T-helper 1 cell (primary cell): ENCODE data around the gene TMEM132C.

Source experiments
- DNase-seq, 5 donors: peaks; one replicate each; pipeline ENCODE4 v3.0.0-alpha.2; 2012 to 2020

Gene TMEM132C

DNA sequence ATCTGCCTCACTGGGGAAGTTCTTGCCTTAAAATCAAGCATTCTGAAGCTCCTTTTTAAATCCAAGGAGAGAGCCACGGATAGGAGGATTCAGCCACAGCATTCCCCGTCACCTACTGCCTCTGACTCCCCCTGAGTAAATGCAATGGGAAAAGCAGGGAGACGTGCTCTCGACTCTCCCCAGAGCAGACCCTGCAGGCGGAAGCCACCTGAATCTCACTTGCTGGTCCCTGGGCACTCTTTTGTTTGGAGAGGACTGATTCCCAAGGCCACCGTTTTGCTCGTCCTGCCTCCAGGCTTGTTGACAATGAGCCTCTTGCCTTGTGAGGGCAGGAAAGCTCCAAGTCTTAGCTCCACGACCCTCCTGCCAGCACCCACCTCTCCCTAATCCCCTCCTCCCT lies 352.3 kb downstream of the TMEM132C start:
- DNase-seq: no peak

DNA sequence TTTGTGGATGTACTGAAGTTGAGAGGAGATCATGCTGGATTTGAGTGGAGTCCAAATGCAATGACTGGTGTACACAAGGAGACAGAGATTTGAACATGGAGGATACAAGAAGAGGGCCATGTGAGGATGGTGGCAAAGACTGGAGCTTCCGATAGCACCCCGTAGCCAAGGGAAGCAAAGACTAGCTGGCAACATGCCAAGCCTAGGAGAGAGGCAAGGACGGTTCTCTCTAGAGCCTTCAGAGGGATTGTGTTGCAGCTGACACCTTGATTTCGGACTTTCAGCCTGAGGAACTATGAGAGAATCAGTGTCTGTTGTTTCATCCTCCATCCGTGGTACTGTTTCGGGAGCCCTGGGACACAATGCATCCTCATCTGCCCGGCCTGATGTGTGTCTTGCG lies 354.3 kb downstream of the TMEM132C start:
- DNase-seq: no peak

DNA sequence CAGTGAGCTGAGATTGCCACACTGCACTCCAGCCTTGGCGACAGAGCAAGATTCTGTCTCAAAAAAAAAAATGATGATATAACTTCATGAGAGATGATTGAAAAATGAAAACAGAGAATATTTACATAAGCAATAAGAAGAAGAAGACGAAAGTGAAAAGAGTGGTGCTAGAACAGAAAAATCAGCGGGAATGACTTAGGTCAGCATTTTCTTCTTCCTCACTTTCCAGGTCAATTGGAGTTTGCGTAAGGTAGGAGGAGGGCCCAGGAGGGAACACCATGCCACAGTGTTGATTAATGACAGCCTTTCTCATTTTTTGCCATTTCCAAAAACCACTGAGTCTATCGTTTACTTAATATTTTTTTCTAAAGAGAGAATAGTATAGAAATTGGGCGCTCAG lies 356.8 kb downstream of the TMEM132C start:
- no peak for DNase-seq

DNA sequence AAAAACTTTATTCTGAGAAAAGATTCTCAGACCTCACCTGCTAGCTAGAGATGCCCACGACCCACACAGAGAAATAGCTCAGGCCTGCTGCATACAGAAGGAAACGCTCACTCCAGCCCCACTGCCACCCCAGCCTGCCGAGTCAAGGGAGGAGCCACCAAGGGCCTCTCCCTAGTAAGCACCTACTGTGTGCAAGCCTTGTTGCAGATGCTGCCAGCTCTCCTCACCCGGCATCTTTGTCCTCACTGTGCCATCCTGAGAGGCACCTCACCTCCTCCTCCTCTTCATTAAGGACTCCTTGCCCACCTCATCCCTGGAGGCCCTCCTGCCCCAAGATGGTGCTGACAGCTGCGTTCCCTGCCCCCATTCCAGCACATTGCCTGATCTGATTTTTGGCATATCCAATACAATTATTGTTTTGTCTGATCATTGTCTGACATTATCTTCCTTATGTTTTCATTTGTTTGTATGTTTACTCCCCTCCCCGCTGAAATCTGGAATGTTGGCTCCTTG lies 359.9 kb downstream of the TMEM132C start:
- DNase-seq: no peak

DNA sequence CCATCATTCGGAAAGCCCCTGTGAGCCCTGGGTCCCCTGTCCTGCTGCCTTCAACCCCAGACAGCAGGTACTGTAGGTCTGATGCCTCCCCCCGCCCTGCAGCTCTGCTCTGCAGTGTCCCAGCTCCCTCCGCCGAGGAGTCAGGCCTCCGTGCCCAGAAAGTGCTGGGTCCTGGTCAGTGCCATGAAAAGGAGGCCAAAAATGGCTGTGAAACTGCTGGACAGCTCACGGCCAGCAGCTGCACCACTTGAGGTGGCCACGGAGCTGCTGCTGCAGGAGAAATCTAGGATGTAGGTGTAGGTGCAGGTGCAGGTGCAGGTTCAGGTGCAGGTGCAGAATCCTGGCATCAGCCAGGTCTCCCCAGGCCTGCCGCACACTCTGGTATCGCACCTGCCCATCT lies 360.7 kb downstream of the TMEM132C start:
- no peak for DNase-seq

DNA sequence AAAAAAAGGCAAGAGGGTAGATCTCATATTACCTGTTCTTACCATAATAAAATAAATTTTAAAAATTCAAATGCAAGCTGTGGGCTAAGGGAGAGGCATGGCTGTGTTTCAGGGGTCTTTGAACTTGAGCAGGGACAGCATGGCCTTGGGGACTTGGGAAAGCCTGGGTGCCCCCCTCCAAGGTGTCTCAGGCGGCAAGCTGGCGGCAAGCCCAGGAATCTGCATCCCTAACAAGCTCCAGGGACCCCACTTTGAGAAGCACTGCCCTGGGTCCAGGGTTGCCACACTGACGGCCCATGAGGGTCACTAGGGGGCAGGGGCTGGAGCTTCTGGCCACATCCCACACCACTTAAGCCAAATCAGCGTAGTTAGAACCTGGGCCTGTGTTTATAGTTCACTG lies 363.0 kb downstream of the TMEM132C start:
- no peak for DNase-seq

DNA sequence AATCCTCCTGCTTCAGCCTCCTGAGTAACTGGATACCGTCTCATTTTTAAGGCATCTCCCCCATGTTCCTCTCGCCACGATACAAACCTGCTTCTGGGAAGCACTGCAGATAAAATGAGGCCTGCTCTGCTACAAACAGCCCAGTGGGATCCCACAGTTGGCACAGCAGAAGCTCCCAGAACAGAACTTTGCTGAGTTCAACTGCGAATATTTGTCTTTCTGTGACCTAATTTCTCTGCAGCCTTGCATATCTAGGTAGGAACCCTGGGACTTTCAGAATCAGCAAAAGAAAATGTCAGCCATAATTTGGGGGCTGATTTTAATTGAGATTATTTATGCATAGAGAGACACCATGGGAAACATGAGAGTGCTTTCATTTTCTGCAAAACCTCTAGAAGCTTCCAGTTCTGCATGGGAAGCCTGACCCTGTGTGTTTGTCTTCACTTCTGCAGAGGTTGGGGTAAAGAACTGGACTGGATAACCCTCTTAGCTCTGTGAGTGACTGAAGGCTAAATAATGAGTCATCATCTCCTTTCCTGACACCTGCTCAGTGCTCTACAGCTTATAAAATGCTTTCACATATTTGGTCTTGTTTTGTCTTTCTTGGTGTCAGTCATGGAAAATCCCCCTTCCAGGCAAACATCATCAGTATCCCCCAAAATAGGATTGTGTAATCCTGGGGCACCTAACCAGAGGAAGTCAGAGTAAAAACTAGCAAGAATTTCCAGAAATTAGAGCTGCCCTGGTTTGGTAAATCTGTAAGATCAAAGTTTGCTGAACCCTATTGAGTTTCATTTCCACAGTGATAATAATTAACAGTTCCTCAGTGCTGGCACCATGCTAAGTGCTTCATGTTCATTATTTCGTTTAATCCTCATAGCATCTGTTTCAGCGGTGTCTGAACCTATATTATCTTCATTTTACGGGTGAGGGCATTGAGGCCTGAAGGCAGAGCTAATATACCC lies 371.0 kb downstream of the TMEM132C start:
- peak in 1 of 5 donors; percentile 16 for DNase-seq

DNA sequence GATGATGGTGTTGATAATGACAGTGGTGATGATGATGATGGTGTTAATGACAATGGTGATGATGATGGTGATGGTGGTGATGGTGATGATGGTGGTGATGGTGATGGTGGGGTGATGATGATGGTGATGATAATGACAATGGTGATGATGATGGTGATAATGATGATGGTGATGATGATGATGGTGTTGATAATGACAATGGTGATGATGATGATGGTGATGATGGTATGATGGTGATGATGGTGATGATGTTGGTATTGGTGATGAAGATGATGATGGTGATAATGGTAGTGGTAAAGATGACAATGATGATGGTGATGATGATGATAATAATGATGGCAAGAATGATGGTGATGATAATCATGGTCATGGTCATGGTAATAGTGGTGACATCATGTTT lies 372.1 kb downstream of the TMEM132C start:
- no peak for DNase-seq

DNA sequence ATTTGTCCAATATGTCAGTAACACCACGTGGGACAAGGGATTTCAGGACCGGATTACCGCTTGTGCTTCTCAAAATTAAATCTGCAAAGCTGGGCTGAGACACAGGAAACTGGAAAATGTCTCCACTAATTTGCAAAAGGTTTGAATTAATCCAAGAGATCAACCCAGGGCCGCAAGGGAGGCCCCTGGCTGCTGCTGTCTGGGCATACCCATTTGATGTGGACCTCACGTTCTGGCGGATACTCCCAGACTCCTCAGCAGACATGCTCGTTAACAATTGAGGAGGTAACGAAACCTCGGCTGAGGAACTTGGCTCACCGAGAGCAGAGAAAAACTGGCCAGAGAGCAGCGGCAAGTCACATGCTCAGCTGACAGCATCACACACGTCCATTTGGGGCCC lies 376.2 kb downstream of the TMEM132C start:
- no peak for DNase-seq

DNA sequence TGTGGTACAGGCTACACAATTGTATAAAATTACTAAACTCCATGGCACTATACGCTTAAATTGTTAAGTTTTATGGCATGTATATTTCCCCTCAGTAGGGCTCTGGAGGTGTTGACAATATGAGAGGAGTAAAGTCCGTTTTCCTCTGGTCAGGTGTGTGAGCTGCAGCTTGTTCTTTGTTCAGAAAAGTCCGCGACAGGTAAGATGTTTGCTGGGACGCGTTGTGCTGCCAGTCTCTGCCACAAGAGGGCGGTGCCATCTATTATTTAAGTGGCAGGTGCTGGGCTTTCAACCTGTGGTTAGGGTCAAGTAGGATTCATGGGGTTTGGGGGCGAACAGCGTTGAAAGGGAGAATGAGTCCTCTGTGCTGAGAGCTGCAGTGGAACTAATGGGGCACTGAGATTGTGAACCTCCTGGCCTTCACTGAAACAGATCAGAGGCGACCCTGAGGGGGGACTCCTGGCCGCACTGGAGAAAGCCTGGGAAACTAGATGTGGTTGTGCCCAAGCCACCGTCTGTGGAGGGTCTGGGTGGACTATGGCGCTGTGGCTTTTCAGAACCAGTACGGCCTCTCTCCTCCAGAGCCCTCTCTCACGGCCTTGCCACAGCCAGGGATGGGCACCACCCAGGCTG lies 377.8 kb downstream of the TMEM132C start:
- DNase-seq: no peak

DNA sequence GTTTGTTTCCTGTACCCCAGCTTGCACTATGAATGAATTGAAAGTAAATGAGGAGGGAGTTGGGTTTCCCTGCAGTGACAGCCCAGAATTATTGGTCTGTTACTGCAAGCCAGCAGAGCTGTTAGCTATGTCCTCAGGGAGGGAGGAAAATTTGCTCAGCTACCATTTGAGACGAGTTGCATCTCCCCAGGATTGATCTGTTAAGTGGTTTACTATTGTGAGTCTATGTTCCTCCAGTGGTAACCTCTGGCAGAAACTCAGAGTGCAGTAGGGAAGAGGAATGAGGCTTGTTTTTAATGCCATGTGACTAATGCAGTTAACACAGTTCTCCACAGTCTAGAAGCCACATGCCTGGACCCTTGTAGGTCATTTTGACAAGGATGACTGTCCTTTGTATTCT lies 382.9 kb downstream of the TMEM132C start:
- no peak for DNase-seq

DNA sequence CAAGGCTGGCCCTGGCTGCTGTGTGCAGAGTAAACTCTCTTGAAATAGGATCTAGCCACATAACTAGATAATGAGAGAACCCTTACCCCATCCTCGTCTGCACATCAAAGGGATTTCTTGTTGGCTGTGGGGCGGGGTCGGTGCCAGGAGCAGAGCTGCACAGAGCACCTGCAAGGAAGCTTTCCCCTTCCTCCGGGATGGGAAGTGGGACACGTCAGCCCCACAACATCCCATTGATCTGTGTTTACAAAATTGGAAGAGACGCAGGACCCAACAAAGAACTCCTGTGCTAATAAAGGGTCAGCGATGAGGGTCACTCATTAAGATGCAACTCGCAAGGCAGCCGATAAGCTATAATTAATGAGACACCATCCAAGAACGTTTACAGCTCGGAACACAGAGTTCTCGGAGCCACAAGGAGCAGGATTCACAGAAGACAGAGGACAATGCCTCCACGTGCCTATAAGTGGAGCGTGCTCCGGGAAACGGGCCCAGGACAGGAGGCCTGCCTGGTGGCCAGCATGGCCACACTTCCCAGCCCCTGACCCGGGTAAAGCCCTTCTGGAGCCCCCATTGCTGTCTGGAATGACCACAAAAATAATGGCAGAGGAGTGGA lies 385.3 kb downstream of the TMEM132C start:
- no peak for DNase-seq

DNA sequence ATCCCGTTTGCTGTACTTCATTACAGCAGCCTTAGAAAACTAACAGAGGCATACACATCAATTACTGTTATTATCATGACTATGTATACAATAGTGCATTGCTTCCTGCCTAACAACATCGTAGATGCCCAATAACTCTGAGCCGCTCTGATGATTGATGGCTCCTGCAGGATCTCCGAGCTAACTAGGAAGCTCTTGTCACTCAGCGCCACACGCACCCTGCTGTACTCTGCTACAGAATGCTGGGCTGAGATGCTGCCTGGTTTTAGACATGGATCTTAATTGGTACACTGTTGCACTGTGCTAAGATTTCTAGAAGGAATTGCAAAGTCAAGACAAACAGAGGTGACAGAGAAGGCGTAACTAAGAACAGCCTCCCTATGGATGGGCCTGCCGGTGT lies 387.5 kb downstream of the TMEM132C start:
- no peak for DNase-seq

DNA sequence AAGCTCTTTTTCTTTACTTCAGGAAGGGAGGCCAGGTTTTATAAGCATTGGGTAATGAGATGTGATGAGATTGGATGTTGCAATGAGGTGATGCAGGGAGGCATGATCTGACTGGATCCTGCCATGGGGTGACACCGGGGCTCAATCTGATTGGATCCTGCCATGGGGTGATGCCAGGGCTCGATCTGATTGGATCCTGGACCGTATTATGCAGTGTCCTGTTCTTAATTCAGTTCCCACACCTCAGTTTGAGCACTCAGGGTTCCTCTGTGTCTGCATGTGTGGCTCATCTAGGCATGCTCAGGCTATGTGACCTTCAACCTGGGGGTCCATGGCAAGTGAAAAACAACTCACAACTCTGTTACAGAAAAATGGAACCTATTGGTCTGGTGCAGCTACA lies 390.4 kb downstream of the TMEM132C start:
- DNase-seq: no peak

DNA sequence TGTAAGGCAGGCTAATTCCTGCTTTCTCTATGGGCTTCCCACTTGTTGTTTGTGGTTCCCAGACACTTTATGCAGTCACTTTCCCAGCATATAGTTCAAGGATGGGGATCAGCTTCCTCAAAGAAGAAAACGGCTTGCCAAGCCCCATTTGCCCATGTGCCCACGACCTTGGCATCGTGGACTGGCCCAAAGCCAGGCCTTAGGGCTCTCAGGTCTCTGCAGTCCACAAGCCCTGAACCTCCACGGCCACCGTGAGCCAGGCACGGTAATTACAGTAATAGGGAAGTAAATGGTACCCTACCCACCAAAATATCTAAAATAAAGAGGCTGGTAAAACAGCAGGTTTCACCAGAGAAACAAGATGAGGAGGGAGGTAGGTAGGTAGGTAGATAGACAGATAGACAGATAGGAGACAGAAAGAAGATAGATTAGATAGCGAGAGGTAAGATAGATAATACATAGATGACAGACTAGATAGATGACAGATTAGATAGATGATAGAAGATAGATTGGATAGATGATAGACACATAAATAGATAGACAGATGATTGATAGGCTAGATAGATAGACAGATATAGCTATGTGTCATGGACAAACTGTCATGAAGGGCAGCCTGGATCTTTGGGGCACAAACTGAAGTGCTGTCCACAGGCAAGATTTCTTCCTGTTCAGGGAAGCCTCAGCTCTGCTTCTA lies 393.7 kb downstream of the TMEM132C start:
- no peak for DNase-seq

DNA sequence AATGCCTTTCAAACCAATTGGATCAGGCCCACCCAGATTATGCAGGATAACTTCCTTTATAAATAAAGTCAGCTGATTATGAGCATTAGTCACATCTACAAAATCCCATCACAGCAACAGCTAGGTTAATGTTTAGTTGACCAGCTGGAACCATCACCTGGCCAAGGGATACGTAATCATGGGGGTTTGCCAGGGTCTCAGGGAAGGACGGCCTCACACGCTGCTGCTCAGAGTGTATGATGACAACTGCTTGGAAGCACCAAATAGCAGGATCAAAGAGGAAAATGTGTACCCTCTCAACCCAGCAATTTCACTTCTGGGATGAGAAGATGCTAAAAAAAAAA lies 394.2 kb downstream of the TMEM132C start:
- no peak for DNase-seq

DNA sequence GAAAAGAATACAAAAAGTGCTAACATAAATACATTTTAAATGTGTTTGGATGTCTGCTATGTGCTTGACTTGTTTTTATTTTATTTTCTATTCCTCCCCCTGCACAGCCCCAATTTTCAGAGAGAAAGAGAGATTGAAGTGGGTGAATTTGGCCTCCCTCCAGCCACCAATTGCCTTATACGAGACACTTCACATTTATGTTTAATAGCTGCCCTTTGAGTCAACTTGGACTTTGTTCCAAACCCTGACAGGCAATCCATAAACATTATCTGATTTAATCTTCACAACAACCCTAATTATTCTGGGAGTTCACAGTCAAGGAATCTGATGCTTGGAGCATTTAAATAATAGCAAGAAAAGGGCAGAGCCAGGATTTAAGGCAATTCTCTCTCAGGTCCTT lies 395.1 kb downstream of the TMEM132C start:
- no peak for DNase-seq

DNA sequence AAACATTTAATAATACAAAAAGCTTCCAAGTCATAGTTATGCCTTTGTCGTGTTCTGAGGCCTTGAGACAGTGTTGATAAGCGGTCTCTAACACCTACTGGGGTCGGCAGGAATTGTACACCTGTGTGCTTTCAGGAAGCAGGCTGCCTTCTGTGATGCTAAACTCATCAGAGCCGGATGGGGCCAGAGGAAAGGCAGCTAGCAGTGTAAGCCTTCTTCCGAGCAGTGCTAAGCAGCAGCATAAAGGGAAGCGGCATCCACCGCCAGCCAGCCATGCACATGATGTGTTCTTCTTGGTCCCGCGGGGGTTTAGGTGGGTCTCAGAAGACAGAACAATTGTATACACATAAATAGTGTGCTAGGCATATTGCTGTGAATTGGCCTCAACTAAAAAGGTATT lies 397.5 kb downstream of the TMEM132C start:
- no peak for DNase-seq

DNA sequence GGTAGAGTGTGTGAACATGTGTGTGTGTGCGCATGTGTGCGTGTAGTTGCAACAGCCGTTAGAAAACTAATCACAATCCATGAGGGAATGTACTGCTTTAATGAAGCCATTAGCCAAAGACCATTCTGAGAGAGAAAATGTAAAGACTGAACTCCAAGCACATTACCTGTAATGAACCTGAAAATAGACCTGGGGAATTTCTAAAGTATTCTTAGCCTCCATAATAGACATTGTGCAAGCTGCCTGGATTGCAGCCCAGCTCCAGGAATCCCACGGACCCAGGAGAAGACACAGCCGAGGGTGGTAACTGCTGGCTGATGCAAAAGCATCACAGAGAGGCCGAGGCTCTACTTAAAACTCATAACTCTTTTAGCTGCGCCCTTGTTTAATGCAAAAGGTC lies 400.2 kb downstream of the TMEM132C start:
- no peak for DNase-seq

DNA sequence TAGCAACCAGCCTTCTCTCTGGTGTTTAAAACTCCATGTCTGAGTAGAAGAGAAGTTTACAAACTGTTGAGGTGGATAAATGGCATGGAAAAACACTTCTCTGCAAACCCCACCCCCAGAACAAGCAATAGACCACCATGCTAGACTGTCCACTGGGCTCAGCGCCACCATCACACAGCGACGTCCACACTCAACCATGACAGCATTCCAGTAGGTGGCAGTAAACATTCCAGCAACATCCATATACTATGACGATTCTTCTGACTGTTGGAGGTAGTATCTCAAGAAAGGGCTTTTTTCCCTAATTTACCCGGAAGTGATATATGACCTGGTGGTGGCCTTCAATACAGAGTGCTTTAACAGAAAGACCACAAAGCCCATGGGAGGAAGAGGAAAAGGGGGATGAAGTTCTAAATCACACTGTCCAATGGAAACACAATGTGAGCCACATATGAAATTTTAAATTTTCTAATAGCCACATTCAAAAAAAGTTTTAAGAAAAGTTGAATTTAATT lies 404.6 kb downstream of the TMEM132C start:
- no peak for DNase-seq

DNA sequence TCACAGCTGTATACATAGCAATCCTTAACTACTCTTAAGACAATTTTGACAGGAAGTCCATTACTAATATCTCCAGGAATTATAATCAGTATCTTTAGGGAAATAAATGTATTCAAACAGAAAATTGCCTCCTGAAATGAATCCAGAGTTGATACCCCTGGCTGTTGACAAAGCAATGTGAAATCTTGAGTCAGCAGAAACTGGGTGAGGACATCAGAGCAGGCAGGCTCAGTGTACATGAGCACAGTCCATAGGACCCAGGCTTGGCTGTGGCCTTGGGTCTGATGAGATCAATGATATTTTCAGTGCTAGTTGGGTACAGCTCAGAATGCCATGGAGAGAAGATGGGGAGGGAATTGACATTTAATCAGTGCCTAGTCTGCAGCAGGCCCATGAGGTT lies 405.5 kb downstream of the TMEM132C start:
- DNase-seq: no peak

DNA sequence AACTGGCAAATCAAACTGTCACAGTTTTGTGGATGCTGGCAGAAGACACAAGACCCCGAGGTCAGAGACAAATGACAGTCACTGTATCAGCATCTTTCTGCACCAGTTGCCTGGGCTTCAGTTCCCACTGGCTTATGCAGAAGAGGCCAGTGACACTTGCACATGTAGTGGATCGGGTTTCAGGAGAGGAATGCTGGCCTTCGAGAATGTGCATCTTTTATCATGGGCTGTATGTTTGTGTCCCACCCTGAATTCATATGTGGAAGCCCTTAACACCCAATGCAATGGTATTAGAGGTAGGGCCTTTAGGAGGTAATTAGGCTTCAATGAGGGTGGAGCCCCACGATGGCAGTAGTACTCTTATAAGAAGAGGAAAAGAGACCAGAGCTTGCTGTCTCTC lies 405.9 kb downstream of the TMEM132C start:
- no peak for DNase-seq

DNA sequence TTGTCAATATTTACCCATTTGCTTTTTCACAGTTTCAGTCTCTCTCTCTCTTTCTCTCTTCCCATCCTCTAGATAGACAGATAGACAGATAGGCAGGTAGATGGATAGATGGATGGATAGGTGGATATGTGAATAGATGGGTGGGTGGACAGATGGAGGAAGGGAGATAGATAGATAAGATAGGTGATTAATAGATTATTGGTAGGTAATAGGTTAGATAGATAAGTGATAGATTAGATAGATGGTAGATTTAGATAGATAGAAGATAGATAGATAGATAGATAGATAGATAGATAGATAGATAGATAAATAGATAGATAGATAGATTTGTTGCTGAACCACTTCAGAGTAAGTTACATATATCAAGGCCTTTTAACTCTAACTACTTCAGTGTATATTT lies 408.6 kb downstream of the TMEM132C start:
- no peak for DNase-seq
